GM23338 (cell line): Measurements from ENCODE around the gene MOB3B. TPM values are rescaled to one million over a fixed set of nuclear protein-coding genes. Genes with fewer than 3 reads are reported as not detected.

Source experiments
- ATAC-seq: fragments of 200-7000 bp; cut with Tn5 transposase; 3 replicates; pipeline ENCODE4 v1.9.1; 2020
- DNase-seq: peaks from one replicate; pipeline ENCODE4 v3.0.0-alpha.2; 2015; ENCODE audit warnings: low spot score
- H2AFZ ChIP-seq: fragments of 200-600 bp; sonication (generic); 2 replicates; pipeline ENCODE4 v1.8.0; 2016; ENCODE audit warnings: antibody characterized with exemption, mild to moderate bottlenecking, moderate library complexity
- H3F3A ChIP-seq: fragments of 200-600 bp; sonication (generic); replicated peaks from 2 replicates; pipeline ENCODE4 v1.8.0; 2017; ENCODE audit warnings: antibody characterized with exemption, mixed run types, low read depth
- H3K27ac ChIP-seq: fragments of 200-600 bp; sonication (generic); 2 replicates; pipeline ENCODE4 v1.6.1; 2016; ENCODE audit warnings: low read depth
- H3K27me3 ChIP-seq: fragments of 200-600 bp; sonication (generic); 2 replicates; pipeline ENCODE4 v1.8.0; 2016; ENCODE audit warnings: mild to moderate bottlenecking, mixed run types, moderate library complexity; ENCODE audit not compliant: insufficient read depth
- H3K36me3 ChIP-seq: fragments of 200-600 bp; sonication (generic); 2 replicates; pipeline ENCODE4 v1.8.0; 2016; ENCODE audit warnings: mild to moderate bottlenecking; ENCODE audit not compliant: insufficient read depth
- H3K4me1 ChIP-seq: fragments of 200-600 bp; sonication (generic); 2 replicates; pipeline ENCODE4 v1.8.0; 2016; ENCODE audit warnings: mild to moderate bottlenecking, moderate library complexity; ENCODE audit not compliant: insufficient read depth
- H3K4me2 ChIP-seq: fragments of 200-600 bp; sonication (generic); 2 replicates; pipeline ENCODE4 v1.7.1; 2017; ENCODE audit warnings: mixed run types
- H3K4me3 ChIP-seq: fragments of 200-600 bp; sonication (generic); 2 replicates; pipeline ENCODE4 v1.6.1; 2016; ENCODE audit warnings: mixed run types
- H3K79me2 ChIP-seq: fragments of 200-600 bp; sonication (generic); replicated peaks from 2 replicates; pipeline ENCODE4 v1.8.0; 2017; ENCODE audit warnings: mild to moderate bottlenecking; ENCODE audit not compliant: insufficient read depth
- H3K9me2 ChIP-seq: fragments of 200-600 bp; sonication (generic); 2 replicates; pipeline ENCODE4 v1.8.0; 2017; ENCODE audit not compliant: insufficient read depth
- H4K20me1 ChIP-seq: fragments of 200-600 bp; sonication (generic); replicated peaks from 2 replicates; pipeline ENCODE4 v1.8.0; 2017; ENCODE audit warnings: mild to moderate bottlenecking; ENCODE audit not compliant: insufficient read depth
- H3K27ac Mint-ChIP-seq: 2 replicates; pipeline ENCODE4 v1.8.0; 2020; ENCODE audit warnings: inconsistent platforms, mild to moderate bottlenecking, moderate library complexity, mixed read lengths
- H3K27me3 Mint-ChIP-seq: 3 replicates; pipeline ENCODE4 v1.8.0; 2022; ENCODE audit warnings: low read depth, mild to moderate bottlenecking, moderate library complexity, mixed read lengths, inconsistent platforms; ENCODE audit not compliant: insufficient read depth, poor library complexity
- H3K36me3 Mint-ChIP-seq: 3 replicates; pipeline ENCODE4 v1.8.0; 2021; ENCODE audit warnings: low read depth, mild to moderate bottlenecking, inconsistent platforms, moderate library complexity, mixed read lengths
- H3K4me1 Mint-ChIP-seq: 3 replicates; pipeline ENCODE4 v1.8.0; 2020; ENCODE audit warnings: mild to moderate bottlenecking, inconsistent platforms, mixed read lengths
- H3K4me3 Mint-ChIP-seq: 3 replicates; pipeline ENCODE4 v1.8.0; 2021; ENCODE audit warnings: moderate library complexity, mild to moderate bottlenecking, inconsistent platforms, mixed read lengths
- H3K9me3 Mint-ChIP-seq: 3 replicates; pipeline ENCODE4 v1.8.0; 2020; ENCODE audit warnings: moderate library complexity, mild to moderate bottlenecking, inconsistent platforms, mixed read lengths
- CREB1 ChIP-seq: fragments of 250-450 bp; sonication (Bioruptor Pico); IDR thresholded peaks from 2 replicates; pipeline ENCODE4 v1.5.0; 2020; ENCODE audit warnings: low read depth, mild to moderate bottlenecking, moderate library complexity
- CTCF ChIP-seq, 2 experiments: fragments of 200-600 bp in 1 of 2; sonication (generic) in 1 of 2; conservative IDR thresholded peaks; 2 replicates each; pipeline versions ENCODE4 v1.5.1 to v1.6.1; 2016 to 2017; ENCODE audit warnings: antibody characterized with exemption in 2 of 2, low read depth in 2 of 2, mild to moderate bottlenecking in 2 of 2, moderate library complexity in 1 of 2
- EZH2 ChIP-seq: fragments of 200-600 bp; sonication (generic); IDR thresholded peaks from one replicate; pipeline ENCODE4 v1.8.0; 2017; ENCODE audit warnings: antibody characterized with exemption, mild to moderate bottlenecking, low read depth; ENCODE audit not compliant: unreplicated experiment
- EZH2phosphoT487 ChIP-seq: fragments of 200-600 bp; sonication (generic); IDR thresholded peaks from one replicate; pipeline ENCODE4 v1.8.1; 2018; ENCODE audit warnings: antibody characterized with exemption; ENCODE audit not compliant: unreplicated experiment
- JUNB ChIP-seq: IDR thresholded peaks from one replicate; pipeline ENCODE4 v1.6.1; 2016; ENCODE audit warnings: antibody characterized with exemption; ENCODE audit not compliant: unreplicated experiment
- NANOG ChIP-seq: IDR thresholded peaks from 2 replicates; pipeline ENCODE4 v1.6.1; 2016; ENCODE audit warnings: antibody characterized with exemption, borderline replicate concordance
- POLR2AphosphoS5 ChIP-seq: IDR thresholded peaks from 2 replicates; pipeline ENCODE4 v1.6.1; 2016; ENCODE audit warnings: antibody characterized with exemption, low read depth
- ZNF114 ChIP-seq: fragments of 250-450 bp; sonication (Bioruptor Pico); IDR thresholded peaks from 2 replicates; pipeline ENCODE4 v1.5.0; 2020; ENCODE audit warnings: mild to moderate bottlenecking, moderate library complexity
- ZNF331 ChIP-seq: fragments of 250-450 bp; sonication (Bioruptor Pico); IDR thresholded peaks from 2 replicates; pipeline ENCODE4 v1.5.0; 2020; ENCODE audit warnings: low read depth, mild to moderate bottlenecking, moderate library complexity
- ZNF462 ChIP-seq: fragments of 250-450 bp; sonication (Bioruptor Pico); IDR thresholded peaks from 2 replicates; pipeline ENCODE4 v1.5.0; 2020; ENCODE audit warnings: mild to moderate bottlenecking, moderate library complexity
- polyA plus RNA-seq: library from polyadenylated mRNA; unstranded; fragments of >200 nt; fragmentation: Nextera tagmentation; extraction: Ambion mirVana; gene quantifications from 2 replicates; pipeline ENCODE4 v1.2.1, GENCODE V29; 2016
- total RNA-seq: library from RNA; depleted of rRNA; stranded (reverse); fragments of >200 nt; shearing (Covaris generic); gene quantifications from 2 replicates; pipeline ENCODE4 v1.2.3, GENCODE V29; 2014
- TF ChIP-seq, protein P1 (sequence below): IDR thresholded peaks from 2 replicates; pipeline ENCODE4 v1.6.1; 2016; ENCODE audit warnings: antibody characterized with exemption
- TF ChIP-seq, protein P2 (sequence below): IDR thresholded peaks from one replicate; pipeline ENCODE4 v1.6.1; 2018; ENCODE audit warnings: antibody characterized with exemption; ENCODE audit not compliant: unreplicated experiment

The MOB3B gene
- total and polyA plus RNA-seq, 2 experiments from 2014 or later: 7.6 to 12.1 TPM

GRCh38 chr9:27534131-27534530 lies 4.5 kb upstream of the MOB3B start:
- H3K27ac Mint-ChIP-seq: no peak overlapping the region
- no peak overlapping the region for H3K4me2 ChIP-seq
- no peak overlapping the region for H3K27ac ChIP-seq
- no peak overlapping the region for H3K4me3 ChIP-seq
- H4K20me1 ChIP-seq: no peaks in the 10 kb centered on the region
- no peak for DNase-seq
- H3K9me2 ChIP-seq: no peaks in the 10 kb centered on the region
- H3K27me3 ChIP-seq: no peaks in the 10 kb centered on the region
- H3K79me2 ChIP-seq: no peaks in the 10 kb centered on the region
- H3K4me1 Mint-ChIP-seq: peaks cover 34% of the 10 kb centered on the region
- peaks cover 14% of the 10 kb centered on the region; the same call in 1 of the 2 replicates for H3K4me1 ChIP-seq
- no peak overlapping the region for H3K4me3 Mint-ChIP-seq
- H3K9me3 Mint-ChIP-seq: no peaks in the 10 kb centered on the region
- no peak for TF ChIP-seq ZNF114 (CRISPR knock-in tag)
- no peak for TF ChIP-seq JUNB
- no peak for TF ChIP-seq CREB1 (CRISPR knock-in tag)
- no peak for TF ChIP-seq ZNF462 (CRISPR knock-in tag)
- TF ChIP-seq, protein P1, sequence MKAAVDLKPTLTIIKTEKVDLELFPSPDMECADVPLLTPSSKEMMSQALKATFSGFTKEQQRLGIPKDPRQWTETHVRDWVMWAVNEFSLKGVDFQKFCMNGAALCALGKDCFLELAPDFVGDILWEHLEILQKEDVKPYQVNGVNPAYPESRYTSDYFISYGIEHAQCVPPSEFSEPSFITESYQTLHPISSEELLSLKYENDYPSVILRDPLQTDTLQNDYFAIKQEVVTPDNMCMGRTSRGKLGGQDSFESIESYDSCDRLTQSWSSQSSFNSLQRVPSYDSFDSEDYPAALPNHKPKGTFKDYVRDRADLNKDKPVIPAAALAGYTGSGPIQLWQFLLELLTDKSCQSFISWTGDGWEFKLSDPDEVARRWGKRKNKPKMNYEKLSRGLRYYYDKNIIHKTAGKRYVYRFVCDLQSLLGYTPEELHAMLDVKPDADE: no peak
- no peak for TF ChIP-seq EZH2phosphoT487
- TF ChIP-seq ZNF331 (CRISPR knock-in tag): no peak
- no peak for TF ChIP-seq EZH2
- TF ChIP-seq, protein P2, sequence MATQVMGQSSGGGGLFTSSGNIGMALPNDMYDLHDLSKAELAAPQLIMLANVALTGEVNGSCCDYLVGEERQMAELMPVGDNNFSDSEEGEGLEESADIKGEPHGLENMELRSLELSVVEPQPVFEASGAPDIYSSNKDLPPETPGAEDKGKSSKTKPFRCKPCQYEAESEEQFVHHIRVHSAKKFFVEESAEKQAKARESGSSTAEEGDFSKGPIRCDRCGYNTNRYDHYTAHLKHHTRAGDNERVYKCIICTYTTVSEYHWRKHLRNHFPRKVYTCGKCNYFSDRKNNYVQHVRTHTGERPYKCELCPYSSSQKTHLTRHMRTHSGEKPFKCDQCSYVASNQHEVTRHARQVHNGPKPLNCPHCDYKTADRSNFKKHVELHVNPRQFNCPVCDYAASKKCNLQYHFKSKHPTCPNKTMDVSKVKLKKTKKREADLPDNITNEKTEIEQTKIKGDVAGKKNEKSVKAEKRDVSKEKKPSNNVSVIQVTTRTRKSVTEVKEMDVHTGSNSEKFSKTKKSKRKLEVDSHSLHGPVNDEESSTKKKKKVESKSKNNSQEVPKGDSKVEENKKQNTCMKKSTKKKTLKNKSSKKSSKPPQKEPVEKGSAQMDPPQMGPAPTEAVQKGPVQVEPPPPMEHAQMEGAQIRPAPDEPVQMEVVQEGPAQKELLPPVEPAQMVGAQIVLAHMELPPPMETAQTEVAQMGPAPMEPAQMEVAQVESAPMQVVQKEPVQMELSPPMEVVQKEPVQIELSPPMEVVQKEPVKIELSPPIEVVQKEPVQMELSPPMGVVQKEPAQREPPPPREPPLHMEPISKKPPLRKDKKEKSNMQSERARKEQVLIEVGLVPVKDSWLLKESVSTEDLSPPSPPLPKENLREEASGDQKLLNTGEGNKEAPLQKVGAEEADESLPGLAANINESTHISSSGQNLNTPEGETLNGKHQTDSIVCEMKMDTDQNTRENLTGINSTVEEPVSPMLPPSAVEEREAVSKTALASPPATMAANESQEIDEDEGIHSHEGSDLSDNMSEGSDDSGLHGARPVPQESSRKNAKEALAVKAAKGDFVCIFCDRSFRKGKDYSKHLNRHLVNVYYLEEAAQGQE: no peak
- TF ChIP-seq POLR2AphosphoS5: no peak
- no peak for TF ChIP-seq NANOG
- no peak for TF ChIP-seq CTCF (conservative IDR thresholded peaks at IDR 0.05; ENCODE audit: low read depth in 2 of 2)
- H3K36me3 Mint-ChIP-seq: no peaks in the 10 kb centered on the region
- H2AFZ ChIP-seq: no peak overlapping the region
- H3K27me3 Mint-ChIP-seq: peaks cover 10% of the 10 kb centered on the region
- H3K36me3 ChIP-seq: no peaks in the 10 kb centered on the region
- no peak for ATAC-seq
- H3F3A ChIP-seq: no peaks in the 10 kb centered on the region
